GM21737 (cell line): ENCODE measurements around the gene ARHGAP21.
"Not testable (repeated sequence)": the region's sequence is repeated elsewhere in the genome, so short reads cannot be mapped to it uniquely, and the experiment has no call there.

Experiments
- ATAC-seq: cut with Tn5 transposase; IDR thresholded peaks from one replicate; pipeline ENCODE4 v1.9.1; 2021; ENCODE audit warnings: mild to moderate bottlenecking, moderate library complexity; ENCODE audit not compliant: unreplicated experiment

The ARHGAP21 gene

DNA sequence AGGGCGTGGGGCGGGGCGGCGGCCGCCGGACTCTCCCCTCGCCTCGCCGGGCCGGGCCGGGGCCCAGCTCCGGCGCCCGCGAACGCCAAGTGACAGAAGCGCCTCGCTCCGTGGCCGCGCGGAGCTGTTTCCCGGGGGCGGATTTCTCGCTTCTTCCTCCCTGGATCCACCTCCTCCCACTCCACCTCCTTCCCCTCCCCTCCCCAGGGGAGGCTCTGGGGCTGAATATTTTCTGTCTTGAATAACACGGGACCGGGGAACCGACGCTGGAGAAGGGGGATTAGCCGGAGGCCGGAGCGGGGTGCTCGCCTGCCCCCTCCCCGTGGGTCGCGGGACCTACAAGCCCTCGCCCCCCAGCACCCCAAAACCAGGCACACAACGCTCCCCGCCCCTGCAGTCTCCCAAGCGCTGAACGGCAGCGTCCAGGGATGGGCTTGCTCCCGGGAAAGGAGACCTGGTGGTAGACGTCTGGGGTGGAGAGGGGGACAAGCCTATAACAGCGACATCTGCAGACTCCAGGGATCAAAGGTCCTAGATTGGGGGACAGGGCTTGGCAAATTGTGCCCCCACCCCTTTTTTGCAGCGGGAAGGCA is at the start of gene ARHGAP21:
ARHGAP21 (minus strand) TSS at position 100 of the 593 bp plus-strand sequence. CDS start 1,988 bp downstream, outside the sequence.
- ATAC-seq = peak; percentile 28

DNA sequence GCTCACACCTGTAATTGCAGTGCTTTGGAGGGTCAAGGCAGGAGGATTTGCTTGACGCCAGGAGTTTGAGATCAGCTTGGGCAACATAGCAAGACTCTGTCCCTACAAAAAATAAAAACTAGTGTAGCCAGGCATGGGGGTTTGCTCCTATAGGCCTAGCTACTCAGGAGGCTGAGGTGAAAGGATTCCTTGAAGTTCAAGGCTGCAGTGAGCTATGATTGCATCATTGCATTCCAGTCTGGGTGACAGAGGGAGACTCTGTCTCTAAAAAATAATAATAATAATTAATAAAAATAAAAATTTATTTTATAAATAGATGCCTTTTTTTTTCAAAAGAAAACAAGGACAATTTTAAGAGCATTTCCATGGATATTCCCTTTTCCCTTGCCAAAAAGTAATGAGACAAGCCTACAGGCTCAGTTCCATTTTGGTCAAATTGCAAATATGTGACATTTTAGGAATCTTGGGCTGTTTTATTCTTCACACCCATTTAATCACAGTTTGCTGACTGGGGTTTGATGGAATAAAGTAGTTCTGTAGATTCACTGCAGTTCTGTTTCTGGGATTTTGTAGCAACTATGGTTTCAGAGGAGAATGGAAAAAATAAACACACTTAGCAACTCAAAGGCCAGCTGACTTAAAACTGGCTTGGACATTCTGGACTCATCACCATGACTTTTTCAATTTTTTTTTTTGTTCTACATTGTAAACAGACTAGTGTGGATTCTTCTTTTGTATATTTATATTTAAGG is 48.4 kb upstream of the ARHGAP21 start:
- no peak for ATAC-seq

DNA sequence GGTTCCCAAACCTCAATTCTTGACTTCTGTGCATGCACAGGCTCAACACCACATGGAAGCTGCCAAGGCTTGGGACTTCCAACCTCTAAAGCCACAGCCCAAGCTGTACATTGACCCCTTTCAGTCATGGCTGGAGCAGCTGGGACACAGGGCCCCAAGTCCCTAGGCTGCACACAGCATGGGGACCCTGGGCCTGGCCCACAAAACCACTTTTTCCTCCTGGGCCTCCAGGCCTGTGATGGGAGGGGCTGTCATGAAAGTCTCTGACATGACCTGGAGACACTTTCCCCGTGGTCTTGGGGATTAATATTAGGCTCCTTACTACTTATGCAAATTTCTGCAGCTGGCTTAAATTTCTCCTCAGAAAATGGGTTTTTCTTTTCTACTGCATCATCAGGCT is 41.3 kb upstream of the ARHGAP21 start:
- ATAC-seq = not testable (repeated sequence)

DNA sequence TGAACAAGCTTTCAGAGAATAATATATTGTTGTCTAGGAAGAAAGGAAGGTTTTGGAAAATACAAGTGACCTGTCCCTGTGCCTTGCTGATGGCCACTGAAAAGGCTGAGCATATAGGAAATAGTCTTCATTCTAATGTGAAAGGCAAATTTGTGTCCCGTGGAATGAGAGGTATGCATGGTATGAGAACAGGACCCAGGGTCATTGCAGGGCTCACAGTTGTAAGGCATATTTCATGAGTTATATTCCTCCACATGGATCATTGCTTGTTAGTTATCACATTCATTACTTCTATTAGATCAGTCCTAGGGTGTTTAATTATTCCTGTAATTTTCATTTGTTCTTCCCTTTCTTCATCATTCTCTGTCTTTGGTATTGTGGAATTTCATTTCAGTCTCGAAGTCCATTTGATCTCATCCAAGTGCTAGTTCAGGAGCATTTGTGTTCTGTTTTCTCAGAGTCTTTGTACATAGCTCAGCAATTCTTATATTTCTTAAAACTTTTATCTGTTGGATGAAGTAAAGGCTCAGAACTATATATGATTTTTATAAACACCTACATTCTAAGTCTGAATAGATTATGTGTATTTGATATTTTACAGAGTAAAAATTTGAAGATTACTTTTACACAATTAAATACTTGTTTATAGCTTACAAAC is 39.4 kb upstream of the ARHGAP21 start:
- ATAC-seq = no peak

DNA sequence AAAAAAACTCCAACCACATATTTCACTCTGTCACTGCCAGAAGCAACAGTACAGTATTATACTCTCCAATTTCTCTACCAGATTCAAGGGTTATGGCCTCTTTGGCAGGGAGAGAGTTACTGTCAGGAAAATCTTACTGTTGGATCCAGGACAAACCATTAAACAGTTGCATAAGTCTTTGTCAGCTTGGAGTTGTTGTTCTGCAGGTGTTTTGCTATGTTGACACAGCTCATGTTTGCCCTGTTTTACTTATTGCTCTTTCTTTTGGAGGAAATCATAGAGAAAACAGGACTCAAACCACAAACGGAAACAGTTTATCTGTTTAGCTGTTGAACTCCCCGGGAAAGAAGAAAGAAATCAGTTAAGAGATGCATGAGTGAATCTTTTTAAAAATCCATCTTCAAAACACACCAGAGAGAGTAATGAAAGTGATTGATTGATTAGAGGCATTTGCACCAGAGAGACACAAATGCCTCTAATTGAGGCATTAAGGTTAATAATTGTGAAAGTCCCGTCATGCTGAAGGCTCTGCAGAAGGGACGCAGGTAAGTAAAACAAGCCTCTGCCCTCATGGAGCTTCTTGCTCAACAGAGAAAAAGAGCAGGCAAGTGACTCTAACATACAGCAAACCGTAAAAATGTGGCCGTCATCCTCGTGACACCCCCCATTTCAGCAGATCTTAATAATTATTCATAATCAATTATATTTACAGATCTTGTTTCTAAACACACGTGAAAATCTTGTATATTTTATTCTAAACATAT is 38.7 kb upstream of the ARHGAP21 start:
- ATAC-seq = no peak

DNA sequence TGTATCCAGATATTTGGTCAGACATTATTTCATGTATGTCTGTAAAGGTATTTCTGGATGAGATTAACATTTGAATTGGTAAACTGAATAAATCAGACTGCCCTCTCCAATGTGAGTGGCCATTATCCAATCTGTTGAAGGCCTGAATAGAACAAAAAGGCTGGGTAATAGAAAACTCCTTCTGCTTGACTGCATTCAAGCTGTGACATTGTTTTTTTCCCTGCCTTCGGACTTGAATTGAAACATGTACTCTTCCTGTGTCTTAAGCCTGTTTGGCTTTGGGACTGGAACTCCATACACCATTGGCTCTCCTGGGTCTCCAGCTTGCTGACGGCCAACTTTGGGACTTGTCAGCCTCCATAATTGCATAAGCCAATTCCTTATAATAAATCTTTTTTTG is 36.0 kb upstream of the ARHGAP21 start:
- ATAC-seq = no peak

DNA sequence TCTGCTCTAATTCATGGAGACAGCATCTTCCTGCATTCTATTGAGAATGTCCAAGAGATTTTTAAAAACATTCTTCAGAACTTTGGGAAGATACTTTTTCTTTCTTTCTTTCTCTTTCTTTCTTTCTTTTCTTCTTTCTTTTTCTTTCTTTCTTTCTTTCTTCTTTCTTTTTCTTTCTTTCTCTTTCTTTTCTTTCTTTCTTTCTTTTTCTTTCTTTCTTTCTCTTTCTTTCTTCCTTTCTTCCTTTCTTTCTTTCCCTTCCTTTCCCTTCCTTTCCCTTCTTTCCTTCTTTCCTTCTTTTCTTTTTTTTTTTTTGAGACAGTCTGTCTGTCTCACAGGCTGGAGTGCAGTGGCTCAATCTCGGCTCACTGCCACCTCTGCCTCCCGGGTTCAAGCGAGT is 34.6 kb upstream of the ARHGAP21 start:
- not testable (repeated sequence) for ATAC-seq

DNA sequence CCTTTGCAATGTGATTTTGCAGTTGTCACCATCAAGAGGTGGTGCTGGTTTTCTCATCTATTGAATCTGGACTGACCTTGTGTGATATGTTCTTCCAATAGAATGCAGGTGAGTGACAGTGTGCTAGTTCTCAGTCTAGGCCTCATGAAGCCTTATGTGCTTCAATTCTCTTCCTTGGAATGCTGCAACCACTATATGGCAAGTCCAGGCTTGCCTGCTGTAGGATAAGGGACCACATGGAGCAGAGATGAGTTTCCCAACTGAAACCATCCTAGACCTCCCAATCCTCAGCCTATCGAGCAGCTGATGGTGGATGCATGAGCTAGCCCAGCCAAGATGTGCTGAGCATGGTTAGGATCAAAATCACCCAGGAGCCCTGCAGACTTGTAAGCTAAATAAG is 32.6 kb upstream of the ARHGAP21 start:
- ATAC-seq = no peak

DNA sequence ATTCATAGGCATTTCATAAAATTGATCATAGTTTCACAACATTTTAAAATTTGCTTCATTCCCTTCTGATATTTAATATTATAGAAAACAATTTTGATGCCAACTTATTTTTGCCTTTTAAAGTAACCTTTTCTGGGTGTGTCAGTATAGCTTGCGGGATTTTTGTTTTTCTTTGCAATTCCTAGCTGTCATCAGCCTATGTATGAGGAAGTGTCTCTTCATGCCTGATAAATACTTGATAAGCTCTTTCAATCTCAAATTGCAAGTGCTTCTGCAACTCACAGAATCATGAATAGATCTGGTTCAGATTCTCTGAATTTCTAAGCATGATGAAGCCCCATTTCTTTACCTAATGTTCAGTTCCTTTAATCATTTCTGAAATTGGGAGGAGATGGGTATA is 28.0 kb upstream of the ARHGAP21 start:
- ATAC-seq = no peak

DNA sequence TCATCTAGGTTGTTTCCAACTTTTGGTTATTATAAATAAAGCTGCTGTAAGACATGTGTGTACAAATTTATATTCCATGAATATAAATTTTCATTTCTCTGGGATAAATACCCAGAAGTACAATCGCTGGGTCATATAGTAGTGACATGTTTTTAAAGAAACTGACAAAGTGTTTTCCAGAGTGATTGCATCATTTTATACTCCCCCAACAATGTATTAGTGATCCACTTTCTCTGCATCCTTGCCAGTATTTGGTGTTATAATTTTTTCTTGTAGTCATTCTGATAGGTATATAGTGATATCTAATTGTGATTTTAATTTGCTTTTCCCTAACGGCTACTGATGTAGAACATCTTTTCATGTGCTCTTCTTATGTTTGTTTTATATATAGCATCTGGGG is 27.0 kb upstream of the ARHGAP21 start:
- ATAC-seq = no peak

DNA sequence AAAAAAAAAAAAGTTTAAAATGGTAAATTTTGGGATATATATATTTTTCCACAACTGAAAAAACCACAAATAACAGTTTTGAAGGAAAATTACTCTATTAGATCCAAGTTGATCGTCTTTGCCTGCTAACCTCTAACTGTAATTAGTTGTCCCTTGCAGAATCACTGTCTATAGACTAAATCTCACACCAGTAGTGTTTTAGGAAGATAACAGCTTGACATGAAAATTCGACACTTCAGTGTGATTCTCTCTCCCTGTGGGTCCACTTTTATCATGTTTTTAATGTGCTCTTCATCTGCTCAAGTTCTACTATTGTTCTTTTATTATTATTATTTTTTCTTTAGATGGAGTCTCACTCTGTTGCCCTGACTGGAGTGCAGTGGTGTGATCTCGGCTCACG is 24.5 kb upstream of the ARHGAP21 start:
- ATAC-seq = no peak

DNA sequence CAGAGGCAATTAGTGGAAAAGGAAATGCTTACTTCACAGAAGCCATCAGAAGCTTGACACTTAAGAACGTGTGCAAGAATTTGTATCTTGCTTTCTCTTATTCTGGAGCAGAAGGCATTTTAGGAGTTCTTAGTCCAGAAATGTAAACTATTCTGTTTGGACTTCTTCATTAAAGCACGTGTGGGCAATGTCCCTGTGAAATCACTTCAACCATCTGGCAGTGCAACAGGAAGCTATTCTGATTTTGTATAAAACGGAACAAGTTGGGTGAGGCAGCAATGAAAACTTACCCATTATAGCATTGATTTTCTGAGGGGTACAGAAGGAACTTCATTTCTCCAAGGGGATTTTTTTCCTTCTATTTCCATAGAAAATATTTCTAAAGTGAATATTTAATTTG is 21.3 kb upstream of the ARHGAP21 start:
- no peak for ATAC-seq

DNA sequence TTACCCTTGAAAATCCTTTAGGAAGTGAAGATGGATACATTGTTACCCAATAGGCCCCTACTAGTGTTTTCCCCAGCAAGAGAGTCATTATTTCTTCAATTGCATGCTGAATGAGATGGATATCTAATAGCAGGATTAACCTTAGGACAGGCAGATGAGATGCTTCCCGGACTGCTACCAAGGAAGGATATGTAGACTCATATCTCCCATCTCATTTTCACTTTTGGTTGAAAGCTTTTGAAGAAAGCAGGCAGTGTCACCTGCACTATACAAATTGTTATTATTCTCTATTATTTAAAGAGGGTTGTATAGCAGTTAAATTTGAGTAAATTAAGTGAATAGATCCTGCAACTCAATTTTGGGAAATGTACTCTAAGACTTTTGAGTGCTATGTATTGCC is 17.0 kb upstream of the ARHGAP21 start:
- ATAC-seq = no peak

DNA sequence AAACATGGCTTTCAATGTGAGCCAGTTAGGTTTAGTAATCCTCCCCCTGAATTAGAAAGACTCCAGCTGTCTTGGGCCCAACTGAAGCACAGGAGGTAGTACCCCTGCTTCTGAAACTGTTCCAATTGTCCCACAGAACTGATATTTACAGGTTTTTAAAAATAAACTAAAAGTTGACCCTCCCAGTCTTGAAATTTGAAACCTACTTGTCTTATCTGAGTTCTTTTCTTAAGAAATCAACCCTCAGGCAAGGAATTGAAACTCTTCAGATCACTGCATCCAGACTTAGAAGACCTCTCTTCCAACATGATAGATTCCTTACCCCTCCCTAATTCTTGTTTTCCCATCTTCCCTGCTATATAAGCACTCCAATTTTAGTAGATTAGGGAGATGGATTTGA is 13.3 kb upstream of the ARHGAP21 start:
- ATAC-seq = no peak

DNA sequence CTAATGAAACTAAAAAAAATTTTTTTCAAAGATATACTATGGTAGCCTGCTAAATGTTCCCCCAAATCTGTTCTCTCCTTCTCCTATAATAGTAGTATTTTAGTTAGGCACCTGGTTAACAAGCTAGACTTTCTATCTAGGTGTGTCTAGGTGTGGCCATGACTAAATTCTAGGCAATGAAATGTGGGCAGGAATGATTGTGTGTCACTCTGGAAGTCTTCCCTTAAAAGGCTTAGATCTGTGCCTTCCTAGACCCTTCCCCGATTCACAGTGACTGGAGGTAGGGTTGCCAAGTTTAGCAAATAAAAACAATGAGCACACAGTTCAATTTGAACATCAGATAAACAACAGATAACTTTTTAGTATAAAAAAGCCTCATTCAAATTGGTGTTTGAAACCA is 8.3 kb upstream of the ARHGAP21 start:
- no peak for ATAC-seq

DNA sequence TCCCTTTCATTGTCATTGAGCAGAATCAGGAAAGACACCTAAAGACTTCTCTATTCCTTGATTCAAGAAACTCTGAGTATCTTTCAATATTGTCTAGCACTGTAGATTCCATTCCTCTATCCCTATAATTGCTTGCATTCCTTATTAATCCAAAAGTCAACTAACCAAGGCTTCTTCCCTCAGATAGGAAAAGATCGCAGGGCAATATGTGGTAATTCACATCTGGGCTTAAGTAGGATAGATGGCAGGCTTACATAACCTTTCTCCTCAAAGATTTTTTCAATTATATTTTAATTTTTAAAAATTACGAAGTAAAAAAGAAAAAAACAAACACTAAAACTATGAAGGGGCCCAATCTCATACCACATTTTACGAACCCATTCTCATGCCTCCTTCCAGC is 7.1 kb upstream of the ARHGAP21 start:
- ATAC-seq = no peak

DNA sequence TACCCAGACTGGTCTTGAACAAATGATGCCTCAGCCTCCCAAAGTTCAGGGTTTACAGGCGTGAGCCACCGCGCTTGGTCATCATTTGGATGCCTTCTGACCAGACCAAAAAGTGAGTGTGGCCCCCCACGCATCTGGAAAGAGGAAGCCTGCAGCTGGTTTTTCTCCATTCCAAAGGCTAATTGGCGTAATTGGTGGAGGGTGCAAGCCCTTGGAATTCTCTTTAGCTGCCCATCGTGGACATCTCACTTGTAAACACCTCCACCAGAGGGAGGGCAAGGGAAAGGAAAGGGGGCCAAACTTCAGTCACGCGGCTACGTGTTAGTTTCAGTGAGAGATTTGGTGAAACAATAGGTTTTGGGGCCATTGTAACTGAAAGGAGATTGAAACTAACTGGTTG is 4.1 kb upstream of the ARHGAP21 start:
- no peak for ATAC-seq

DNA sequence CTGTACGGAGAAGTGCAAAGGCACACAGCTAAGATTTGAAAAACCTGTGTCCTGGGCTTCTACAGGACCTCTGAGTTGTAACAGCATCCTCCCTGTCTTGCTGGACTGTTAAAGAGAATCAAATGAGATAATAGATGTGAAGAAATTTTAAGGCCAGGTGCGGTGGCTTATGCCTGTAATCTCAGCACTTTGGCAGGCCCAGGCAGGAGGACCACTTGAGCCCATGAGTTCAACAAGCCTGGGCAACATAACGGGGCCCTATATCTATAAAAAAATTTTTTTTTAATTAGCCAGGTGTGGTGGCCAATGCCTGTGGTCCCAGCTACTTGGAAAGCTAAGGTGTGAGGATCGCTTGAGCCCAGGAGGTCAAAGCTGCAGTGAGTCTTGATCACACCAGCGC is 2.9 kb upstream of the ARHGAP21 start:
- ATAC-seq = no peak

DNA sequence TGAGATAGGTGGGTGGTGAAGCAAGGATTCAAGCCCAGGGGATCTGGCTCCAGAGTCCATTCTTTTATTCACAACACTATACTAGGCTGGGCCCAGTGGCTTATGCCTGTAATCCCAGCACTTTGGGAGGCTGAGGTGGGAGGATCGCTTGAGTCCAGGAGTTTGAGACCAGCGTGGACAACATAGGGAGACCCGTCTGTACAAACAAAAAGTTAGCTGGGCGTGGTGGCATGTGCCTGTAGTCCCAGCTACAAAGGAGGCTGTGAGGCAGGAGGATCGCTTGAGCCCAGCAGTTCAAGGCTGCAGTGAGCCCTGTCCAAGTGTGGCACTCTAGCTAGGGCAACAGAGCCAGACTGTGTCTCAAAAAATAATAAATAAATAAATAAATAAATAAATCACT is 2.3 kb upstream of the ARHGAP21 start:
- not testable (repeated sequence) for ATAC-seq

DNA sequence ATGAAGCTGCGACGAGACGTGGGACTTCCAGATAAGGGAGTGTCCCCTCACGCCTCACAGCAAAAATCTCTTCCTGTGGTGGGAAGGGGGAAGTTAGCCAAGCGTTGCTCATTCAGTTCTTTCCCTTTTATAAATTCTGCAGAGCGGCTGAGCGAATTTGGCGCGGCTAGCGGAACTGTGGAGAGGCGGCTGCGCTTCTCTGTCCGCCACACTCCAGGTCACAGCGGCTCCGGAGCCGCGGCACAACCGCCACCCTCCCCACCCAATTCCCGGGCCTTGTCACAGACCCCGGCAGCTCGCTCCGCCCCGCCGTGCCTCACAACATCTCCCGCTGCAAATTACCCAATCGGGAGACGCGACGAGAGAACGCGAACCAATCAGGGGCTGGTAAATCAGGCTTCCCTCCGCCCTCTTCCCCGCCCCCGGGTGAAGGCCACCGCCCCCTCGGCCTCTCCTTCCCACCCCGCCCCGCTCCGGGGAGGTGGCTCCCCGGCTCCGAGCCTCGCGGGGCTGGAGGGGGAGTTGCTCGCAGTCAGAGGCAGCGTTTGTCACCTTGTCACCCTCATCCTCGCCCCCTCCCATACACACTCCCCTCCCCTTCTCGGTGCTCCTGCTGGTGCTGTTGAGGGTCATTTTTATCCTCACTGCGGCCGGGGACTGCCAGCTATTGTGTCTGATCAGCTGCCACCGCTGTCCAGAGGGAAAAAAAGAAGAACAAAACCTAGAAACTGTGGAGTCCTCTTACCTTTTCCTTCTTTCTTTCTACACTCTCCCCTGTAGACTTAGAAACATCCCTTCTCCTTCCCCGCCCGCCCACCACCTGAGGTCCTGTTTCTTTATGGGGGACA is 918 bp upstream of the ARHGAP21 start:
- peak; percentile 86 for ATAC-seq

DNA sequence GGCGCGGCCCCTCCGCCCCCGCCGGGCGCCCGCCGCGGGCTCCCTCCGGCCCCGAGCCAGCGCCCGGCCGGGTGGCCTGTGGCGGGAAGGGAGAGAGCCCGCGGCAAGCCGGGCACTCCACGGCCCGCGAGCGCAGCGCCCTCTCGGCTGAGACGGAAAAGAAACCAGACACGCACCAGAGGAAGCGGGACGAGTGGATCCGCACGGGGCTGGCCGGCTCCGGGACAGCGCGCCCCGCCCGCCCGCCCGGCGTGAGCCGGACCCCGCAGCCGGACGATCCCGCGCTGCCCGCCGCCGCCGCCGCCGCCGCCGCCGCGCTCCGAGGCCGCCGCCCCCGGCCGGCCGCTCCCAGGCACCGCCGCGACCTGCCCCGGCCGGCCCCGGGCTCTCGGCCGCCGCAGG is 300 bp downstream of the ARHGAP21 start:
- peak; percentile 16 for ATAC-seq
